ENCODE measurements around the gene CHN2. TPM values are rescaled to one million over a fixed set of nuclear protein-coding genes. Genes with fewer than 3 reads are reported as not detected.
"Not testable (repeated sequence)": the region's sequence is repeated elsewhere in the genome, so short reads cannot be mapped to it uniquely, and the experiment has no call there.

CHN2 gene
- polyA plus RNA-seq, 1 donor = 19.0 TPM

DNA sequence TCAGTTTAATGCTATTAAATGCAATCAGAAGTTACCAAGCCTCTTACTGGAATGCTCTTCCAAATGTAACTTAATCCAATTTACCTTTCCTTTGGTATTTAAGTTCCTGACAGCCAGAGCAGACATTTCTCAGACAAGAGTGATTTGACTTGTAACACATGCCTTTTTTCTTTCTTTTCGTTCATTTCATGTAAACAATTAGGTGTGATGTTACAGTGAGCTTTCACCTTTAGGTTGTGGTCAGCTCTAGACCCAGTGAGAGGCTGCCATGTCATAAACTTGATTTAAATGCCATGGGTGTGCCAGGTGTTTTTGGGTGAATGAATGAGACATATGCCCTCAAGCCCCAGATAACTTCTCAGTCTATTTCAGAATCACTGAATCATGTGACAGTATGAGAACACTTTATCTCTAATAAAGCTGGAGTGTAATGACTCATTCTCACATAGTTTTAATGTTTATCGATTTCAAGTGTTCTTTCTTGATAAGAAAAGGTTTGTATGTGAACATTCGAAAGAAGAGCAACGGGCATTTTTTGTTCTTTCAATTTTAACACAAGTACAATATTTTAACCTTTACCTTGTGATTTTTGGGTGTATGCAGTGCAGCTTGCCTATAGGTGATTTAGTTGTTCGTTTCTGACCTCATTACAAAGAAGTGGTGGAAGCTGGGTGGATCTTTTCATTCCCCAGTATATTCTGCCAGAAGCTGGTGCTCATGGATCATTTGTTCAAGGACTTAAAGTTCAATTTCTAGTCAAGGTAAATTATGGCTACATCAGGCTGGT, 61.5 kb downstream of the CHN2 start:
- DNase-seq = no peak

DNA sequence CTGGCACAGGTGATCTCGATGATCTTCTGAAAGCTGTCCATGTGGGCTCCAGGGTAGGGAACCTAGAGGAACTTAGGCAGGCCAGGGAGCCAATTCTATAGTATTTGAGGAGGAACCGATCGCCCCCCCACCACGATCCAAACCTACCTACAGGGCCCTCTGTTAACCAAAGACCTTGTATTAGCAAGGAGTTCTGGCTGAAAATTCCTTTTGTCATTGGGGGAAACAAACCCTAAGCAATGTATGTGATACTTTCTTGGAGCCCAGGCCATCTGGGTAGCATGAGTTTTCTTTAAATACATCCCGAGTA, 62.1 kb downstream of the CHN2 start:
- no peak for DNase-seq

DNA sequence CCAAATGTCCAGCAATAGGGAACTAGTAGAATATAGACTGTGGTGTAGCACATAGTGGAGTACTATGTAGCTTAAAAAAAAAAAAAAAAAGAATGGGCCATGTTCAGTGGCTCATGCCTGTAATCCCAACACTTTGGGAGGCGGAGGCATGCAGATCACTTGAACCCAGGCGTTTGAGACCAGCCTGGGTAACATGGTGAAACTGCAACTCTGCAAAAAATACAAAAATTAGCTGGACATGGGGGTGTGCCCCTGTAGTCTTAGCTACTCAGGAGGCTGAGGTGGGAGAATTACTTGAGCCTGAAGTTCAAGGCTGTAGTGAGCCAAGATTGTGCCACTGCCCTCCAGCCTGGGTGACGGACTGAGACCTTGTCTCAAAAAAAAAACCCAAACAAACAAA, 64.4 kb downstream of the CHN2 start:
- DNase-seq = no peak

DNA sequence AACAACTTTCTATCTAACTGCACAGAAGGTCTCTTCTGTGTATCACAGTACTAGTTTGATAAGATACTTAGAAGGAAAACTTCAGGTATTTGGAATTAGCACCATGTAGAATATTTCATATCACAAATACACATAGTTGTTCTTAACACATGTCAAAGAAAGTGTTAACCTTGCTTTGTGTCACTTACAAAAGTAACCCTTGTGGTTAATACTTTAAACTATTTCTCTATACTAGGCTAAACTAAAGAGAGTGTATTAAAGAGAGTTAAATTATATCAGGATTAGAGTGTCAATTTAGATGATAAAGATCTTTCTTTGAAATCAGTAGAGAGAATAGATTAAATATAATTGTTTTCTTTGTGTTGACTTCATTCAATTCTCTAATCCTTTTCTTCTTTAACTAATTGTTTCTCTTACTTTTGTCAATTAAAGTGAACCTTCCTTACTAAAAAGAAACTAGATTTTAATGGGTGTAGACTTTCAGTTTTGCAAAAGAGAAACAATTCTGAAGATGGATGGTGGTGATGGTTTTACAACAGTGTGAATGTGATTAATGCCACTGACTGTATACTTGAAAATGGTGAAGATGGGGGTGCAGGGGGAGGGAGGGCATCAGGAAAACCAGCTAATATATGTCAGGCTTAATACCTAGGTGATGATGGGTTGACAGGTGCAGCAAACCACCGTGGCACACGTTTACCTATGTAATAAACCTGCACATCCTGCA, 67.8 kb downstream of the CHN2 start:
- no peak for DNase-seq

GRCh38 chr7:29263601-29264207, 69.1 kb downstream of the CHN2 start:
- not testable (repeated sequence) for DNase-seq

DNA sequence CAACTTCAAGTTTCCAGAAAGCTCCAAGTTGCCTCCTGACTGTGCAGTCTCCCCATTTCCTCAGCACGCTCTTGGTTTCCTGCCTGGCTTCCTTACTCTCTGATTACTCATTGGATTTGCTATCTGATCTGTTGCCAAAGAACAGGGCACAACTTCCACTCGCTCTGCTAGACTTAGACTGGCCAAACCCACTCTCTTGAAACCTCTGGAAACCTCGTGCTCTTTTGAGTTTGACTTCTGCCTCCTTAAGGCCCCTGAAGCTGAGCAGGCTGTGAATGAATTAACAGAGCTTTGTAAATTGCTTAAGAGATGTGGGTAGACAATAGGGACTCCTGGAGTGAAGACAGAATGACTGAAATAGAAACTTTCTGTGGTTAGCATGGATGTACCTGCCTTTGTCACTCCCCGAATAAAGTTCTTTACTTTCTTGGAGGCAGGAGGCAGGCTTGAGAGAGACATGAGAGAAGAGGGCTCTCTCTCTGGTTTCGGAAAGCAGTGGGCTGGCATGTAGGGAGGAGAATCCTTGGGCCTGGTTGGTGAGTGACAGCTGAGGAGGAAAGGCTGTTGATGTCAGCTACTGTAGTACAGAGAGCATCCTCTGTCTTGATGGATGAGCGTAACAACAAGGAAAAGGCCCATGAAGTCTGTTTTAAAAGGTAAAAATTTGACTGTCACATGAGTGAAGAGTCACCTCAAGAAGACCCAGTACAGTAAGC, 70.8 kb downstream of the CHN2 start:
- DNase-seq = no peak

GRCh38 chr7:29269935-29270334, 75.4 kb downstream of the CHN2 start:
- DNase-seq = no peak

- DNase-seq = no peak
Observed at GRCh38 chr7:29270594-29271318, 76.2 kb downstream of the CHN2 start.

DNA sequence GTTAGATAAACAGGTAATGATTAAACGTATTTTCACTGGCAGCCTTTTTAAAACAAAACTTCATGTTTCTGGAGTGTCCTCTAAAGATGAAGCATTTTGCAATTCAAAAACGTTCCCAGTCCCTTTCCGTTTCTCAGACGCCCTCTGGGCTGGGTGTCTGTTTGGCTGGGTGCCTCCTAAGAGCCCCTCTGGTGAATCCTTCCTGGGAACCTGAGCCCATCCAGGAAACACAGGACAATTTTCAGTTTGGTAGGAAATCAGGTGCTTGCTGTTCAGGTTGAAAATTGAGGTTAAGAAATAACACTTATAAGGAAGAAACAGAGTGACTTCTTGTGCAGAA, 76.7 kb downstream of the CHN2 start:
- no peak for DNase-seq

DNA sequence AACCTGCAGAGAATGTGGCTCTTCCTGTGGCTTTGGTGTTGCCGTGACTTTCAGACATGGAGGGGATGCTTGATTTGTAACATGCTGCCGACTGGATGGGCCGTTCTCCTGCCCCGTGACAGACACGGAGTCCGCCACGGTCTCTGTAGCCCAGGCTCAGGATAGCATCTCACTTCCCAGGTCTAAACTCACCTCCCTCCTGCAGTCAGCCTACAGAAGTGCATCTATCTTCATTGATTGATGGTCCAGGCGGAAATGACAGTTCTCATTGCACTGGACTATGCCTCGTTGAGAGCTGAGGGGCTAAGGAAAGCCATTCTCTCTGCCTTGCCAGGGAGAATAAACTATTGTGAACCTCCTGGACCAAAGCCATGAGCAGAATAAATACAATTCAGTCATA, 77.5 kb downstream of the CHN2 start:
- no peak for DNase-seq

DNA sequence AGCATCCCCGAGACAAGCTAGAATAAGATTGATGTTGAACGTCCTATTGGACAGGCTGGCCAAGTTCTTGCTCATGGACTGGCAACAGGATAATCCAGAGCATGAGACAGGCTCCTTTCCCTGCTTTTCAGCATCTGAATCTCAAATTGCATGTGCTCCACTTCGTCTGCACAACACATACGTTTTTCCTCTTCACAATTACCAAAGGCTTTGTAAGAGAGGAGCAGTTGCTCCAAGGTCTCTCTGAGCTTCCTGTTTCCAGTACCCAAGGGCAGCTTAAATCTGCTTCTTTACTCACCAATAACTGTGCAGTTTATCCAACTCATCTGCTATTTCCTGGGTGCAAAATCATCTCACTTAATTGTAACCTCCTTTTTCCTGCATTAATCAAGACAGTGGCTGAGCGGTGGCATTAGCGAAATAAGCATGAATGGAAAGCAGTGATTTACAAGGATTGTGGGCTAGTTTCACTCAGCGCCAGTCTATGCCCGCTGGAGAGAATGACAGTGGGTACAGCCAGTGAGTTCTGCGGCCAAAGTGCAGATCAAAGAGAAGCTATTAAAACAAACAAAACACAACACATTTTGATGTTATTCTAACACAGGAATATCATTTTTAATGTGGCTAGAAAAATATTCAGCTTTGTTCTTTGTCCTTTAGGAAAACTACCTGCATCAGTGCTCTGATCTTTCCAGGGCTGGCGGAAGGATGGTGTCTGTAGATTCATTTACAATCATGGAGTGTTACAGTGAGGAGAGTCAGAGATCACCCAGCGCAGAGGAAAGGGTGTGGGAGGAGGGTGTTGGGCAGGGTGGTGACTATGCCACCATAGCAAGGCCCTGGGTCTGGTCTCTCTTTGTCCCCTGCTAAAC, 79.8 kb downstream of the CHN2 start:
- no peak for DNase-seq

- DNase-seq = no peak
Observed at GRCh38 chr7:29275018-29275318, 80.4 kb downstream of the CHN2 start.

- DNase-seq = no peak
Observed at GRCh38 chr7:29275493-29275892, 80.9 kb downstream of the CHN2 start.

DNA sequence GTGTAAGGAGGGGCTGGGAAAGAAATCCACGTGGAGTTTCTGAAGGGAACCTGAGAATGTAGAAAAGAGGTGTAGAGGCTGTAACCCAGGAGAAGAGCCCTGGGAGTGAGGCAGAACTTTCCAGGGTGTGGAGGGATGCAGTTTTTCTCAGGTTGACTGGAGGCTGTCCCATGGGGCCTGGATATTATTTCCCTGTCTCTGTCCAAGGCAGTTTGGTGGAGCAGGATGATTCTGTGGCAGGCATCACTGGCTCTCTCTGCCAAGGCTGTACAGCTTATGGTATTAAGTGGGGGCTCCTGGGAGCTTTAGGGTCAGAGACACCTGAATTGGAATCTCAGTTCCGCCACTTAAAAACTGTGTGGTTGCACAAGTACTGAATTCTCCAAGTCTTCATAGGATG, 81.6 kb downstream of the CHN2 start:
- DNase-seq = no peak

DNA sequence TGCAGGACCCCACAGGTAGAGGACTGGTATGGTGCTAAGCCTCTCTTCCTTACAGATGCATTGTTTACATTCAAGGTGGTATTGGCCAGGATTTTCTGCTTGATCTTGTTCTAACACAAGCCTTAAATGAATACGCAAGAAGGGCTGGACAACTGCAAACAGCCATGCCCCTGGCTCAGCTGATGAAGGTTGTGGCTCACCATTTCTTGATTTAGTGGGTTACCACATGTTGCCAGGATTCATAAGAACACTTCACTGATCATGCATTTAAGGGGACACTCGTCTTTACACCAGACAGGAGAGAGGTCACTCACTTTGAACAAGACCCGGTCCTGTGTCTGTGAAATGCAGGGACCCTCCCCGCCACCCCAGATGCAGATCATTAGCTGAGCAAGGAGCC, 82.2 kb downstream of the CHN2 start:
- DNase-seq = no peak

DNA sequence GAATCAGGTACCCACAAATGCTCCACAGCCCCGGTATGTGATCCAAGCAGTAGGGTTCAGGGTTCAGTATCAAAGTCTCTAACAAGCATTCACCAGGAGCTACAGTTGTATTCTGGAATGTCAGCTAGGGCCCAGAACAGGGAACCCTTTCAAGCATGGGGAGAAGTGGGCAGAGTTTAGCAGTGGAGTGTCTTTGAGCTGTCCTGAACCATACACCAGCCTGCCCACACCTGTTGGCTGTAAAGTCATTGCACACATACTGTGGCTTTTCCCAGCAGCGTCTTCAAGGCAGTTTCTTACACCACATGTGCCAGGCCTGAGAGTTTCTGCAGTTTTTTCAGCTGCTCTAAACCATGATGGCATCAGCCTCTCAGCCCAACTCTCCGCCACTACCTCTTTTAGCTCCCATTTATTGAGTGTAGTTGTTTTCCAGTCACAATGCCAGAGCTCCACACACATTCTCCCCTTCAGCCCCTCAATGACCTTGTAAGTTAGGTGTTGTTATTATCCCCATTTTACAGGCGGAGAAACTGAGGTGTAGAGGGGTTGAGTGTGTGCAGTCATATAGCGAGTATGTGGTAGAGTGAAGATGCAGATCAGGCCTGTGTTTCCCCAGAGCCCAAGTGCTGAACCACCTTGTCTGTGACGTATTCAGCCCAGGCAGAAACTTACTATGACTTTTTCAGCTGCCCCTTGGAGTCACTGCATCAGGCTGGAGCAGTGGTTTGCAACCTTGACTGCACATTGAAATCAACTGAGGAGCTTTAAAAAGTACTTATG, 83.1 kb downstream of the CHN2 start:
- no peak for DNase-seq

DNA sequence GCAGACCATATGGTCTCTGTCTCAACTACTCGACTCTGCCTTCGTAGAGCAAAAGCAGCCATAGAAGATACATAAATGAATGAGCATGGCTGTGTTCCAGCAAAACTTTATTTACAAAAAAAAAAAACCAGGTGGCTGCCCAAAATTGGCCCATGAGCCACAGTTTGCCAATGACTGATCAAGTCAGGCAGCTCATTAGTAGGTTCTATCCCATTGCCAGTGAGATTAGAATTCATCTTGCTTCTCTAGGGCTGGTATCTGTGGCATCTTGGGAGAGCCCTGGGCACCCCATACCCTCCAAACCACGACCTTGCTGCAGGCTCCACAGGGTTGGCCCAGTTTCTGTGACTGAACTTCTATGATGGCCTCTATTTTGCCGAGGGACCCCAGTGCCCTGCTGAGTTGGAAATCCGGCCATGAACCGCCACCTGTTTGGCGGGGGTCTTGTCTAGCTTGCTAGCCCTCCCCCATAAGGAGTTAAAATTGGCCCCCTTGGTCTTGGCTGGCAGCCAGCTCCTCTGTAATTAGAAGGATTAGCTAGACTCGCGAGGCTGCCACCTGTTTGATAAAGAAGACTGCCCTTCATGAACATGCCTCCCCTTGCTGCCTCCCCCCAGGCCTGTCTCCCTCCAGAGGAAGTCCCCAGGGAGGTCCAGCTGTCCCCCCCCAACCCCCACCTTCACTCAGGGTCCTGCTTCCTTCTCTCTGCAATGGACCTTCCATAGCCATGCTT, 83.9 kb downstream of the CHN2 start:
- DNase-seq = no peak

DNA sequence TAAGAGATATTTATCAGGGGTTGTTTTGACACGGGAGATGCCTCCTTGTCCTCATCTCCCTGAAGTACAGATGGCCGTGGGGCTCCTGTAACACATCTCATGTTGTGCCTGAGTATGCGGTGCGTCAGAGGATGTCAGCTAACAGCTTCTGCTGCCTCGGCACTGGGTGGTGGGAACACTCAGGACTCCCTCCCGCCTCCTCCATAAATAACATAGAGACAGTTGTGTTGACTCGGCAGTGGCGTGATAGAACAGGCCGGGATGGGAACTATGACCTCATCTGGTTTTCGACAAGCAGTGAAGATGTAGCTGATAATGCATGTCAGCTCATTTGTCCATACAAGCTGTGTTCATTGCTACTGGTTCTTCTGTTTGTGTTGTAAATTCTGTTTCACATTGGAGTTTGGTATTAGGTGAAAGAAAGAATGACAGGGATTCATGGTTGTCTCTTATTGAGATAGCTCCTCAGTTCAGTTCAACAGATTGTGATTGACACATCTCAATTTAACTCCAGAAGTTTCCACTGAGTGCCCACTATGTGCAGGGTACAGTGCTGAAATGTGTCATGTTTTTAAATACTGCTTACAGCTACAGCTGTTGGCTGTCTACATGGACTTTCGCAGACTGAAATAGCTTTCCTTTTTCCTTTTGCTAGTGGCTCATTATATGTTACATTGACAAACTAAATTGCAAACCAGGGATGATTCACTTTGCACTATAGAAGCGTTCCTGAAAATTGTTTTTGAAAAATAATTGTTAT, 87.4 kb downstream of the CHN2 start:
- peak; percentile 57 for DNase-seq

GRCh38 chr7:29282819-29283414, 88.3 kb downstream of the CHN2 start:
- DNase-seq = no peak
